COLO668 (cell line): Measurements from ENCODE around the gene HOXA4.
A peak's percentile ranks its signal among the peaks of the same experiment; 100 is the strongest.

Source experiments
- DNase-seq: peaks from one replicate; lab custom pipeline; 2025; ENCODE audit not compliant: unreplicated experiment; lab: John Stamatoyannopoulos, UW

The HOXA4 gene

DNA sequence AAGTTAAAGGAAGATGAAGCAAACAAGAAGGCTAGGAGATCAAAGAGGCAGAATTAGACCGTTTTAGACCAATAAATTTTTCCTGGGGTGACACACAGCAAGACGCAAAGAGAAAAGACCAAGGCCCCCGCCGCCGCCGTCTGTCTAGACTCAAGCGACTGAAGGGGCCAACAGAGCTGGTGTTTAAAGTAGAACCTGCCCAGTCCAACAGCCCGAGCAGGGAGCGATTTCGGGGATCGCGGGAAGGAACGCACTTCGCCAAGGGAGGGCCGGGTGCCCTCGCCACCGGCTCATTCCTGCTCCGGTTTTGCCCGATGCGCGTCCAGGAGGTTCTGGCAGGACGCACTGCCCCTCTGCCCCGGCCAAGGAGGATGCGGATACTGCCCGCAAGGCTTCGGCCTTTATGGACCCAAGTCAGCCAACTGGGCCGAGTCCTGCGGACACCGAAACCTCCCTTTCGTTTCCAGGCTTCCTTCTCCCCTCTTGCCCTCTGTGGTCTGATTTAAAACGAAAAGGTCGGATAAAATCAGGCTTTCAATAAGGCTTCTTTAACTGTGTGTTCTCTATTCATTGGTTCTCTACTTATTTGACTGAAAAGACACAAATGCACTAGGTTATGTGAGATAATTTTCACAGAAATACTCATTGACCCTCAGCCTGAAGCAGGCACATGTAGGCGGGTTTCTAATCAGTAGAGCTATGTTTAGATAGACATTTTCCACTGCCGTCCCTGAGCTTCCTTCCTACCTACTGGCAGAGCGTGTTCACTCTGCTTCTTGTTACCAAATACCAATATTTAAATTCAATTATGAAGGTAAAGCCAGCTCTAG is 28.1 kb upstream of the HOXA4 start:
- no peak for DNase-seq

- DNase-seq: no peak
Observed at GRCh38 chr7:27157702-27158431, 27.3 kb upstream of the HOXA4 start.

DNA sequence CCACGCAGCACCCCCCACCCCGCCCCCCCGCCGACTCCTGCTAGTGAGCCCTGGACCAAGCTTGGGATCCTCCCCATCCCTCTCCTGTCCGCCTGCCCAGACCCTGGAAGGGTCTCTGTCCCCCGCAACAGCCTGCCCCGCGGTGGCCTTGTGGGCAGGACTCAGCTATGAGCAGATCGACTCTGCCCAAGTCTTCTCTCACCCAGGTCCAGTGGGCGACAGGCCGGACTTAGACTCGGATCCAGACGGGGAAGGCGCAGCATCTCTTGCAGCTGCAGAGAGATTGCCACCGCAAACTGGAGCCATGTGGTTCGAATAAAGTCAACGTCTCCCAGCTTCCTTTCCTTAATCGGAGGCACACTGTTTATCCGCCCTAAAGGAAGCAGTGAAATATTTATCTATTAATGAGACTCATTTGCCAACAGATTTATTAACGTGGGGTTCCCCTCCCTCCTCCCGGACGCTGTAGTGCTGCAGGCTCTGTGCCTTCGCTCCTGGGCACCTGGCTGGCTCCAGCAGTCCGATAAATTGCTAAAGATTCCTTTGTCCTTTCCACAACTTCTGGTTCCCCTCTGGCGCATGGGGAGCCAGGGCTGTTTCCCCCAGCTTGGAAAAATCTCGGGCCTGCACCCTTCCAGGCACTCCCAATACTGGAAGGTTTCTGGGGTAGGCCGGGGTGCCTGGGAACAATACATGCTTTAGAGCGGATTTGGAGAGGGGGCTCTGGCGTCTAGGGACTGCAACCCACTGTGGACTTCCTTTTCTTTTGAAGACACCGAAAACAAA is 26.6 kb upstream of the HOXA4 start:
- DNase-seq: no peak

DNA sequence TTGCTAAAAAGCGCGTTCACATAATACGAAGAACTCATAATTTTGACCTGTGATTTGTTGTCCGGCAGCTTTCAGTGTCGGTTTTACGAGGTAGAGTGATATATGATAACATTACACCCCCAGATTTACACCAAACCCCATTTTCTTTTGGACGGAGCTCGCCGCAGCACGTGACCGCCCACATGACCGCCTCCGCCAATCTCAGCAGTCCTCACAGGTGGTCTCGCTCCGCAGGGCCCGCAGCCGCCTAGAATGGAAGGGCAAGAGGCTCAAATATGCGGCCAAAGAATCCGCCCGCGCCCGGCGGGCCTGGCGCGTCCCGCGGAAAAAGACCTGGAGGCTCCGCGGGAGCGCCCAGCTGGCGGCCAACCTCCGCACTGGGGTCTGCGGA is 25.9 kb upstream of the HOXA4 start, which contains the start of gene HOXA7:
HOXA7 (minus strand) TSS at position 168 of the 391 bp plus-strand sequence; CDS start at position 38, 130 bp downstream.
- no peak for DNase-seq

DNA sequence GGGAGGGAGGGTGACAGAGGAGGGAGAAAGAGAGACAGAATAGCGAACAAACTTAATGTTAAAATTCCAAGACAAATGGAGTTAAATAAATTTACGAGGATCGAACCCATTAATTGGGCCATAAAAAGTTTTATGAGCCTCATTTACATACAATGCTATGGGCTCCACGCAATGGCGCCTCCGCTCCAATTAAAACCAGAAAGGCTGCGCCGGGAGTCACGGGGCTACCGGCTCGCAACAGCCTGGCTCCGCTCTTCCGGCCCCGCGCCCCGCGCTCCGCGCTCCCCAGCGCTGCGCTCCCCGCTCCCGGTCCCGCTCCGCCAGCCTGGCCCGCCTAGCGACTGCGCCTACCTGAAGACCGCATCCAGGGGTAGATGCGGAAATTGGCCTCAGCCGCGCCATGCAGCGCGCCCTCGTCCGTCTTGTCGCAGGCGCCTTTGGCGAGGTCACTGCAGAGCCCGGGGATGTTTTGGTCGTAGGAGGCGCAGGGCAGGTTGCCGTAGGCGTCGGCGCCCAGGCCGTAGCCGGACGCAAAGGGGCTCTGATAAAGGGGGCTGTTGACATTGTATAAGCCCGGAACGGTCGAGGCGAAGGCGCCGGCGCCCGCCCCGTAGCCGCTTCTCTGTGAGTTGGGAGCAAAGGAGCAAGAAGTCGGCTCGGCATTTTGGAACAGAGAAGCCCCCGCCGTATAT is 25.4 kb upstream of the HOXA4 start:
- no peak for DNase-seq

GRCh38 chr7:27154901-27155815 is 24.6 kb upstream of the HOXA4 start:
- DNase-seq: no peak

DNA sequence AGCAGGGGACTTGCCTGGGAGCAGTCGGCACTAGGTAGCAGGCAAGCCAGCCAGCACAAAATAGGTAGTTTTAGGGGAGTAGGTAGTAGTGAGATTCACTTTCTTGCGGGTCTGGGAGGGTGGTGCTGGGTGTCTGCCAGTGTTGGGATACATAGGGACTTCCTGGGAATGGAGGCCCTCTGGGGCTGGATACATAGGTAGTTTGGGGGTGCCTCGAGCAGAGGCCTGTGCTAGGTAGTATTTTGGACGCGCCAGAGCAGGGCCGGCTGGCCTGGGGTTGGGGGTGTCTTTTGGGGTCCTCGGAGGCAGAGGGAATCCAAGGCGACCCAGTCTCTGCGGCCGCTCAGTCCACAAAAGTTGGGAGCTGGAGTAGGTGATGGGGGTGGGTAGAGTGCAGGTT is 23.8 kb upstream of the HOXA4 start:
- DNase-seq: no peak

GRCh38 chr7:27153526-27153925 is 23.0 kb upstream of the HOXA4 start:
- DNase-seq: no peak

GRCh38 chr7:27152816-27153442 is 22.4 kb upstream of the HOXA4 start:
- no peak for DNase-seq

DNA sequence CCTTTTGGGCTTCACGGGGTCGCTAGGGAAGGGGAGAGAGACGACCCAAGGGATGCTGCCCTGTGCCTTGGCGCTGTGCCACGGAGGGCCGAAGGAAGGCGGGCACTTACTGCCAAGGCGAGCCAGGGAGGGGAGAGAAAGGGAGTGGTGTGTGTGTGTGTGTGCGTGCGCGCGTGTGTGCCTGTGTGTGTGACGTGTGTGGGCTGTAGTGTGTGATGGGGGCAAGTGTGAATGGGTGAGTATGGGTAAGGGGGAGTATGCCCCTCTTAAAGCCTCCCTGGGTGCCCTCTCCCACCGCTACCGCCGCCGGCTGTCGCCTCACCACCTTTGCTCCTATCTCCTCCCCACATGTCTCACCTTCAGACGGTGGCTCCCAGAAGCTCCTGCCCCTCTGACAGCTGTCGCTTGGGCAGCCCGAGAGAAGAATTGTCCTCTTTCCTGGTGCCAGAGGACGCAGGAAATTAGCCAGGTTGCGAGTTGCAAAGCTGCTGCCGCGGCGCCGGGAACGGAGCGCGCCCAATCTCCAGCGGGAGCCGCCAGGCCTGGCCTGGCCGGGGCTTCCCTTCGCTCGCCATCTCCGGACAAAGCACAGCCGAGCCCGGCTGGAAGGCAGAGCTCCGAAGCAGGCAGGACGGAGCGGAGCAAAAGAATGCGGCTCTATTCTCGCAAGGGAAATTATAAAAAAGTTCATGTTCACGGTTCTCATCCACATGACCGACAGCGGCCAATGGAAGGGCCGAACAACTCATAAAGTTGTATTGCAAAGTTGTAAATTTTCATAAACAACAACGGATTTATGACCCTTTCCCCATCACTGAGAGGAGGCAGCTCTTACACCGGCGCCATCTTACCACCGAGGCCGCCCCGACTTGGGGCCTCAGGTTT is 21.6 kb upstream of the HOXA4 start, which contains the start of gene HOXA3:
HOXA3 (minus strand) TSS at position 653 of the 885 bp plus-strand sequence. CDS start 41,943 bp downstream, outside the sequence.
- no peak for DNase-seq

GRCh38 chr7:27151341-27151930 is 20.9 kb upstream of the HOXA4 start:
- DNase-seq: no peak

DNA sequence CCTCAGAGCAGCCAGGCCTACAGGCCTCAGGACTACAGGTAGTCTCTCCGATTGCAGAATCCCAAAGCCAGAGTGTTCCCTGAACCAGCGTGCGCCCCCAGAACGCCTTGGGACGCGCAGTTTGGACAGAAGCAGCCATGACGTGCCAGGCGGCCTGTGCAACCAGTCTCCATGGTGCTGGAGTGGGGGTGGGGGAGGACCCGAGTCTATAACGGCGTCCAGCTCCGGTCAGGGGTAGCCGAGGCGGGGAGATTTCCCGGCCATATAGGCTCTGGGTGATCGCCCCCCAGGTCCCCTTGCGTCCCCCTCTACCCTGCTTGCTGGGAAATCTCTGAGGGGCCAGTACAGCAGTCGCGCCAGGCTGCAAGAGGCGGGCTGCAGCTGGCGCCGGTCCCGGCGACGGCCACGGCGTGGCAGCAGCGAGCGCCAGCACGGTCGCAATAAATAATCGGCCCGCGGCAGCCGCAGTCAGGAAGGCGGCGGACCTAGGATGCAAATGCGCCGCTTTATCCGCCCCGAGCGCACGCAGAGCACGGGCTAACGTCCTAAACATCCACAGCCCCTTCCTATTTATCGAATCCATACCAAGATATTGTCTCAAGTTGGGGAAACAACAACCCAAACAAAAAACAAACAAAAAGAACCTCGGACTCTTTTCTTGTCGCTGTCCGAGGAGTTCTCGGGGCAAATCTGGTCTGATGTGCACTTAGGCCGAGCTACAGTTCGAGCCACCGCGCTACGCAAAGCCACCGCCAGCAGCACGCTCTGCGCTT is 20.2 kb upstream of the HOXA4 start:
- DNase-seq: peak; percentile 95

GRCh38 chr7:27149842-27150567 is 19.4 kb upstream of the HOXA4 start:
- no peak for DNase-seq

DNA sequence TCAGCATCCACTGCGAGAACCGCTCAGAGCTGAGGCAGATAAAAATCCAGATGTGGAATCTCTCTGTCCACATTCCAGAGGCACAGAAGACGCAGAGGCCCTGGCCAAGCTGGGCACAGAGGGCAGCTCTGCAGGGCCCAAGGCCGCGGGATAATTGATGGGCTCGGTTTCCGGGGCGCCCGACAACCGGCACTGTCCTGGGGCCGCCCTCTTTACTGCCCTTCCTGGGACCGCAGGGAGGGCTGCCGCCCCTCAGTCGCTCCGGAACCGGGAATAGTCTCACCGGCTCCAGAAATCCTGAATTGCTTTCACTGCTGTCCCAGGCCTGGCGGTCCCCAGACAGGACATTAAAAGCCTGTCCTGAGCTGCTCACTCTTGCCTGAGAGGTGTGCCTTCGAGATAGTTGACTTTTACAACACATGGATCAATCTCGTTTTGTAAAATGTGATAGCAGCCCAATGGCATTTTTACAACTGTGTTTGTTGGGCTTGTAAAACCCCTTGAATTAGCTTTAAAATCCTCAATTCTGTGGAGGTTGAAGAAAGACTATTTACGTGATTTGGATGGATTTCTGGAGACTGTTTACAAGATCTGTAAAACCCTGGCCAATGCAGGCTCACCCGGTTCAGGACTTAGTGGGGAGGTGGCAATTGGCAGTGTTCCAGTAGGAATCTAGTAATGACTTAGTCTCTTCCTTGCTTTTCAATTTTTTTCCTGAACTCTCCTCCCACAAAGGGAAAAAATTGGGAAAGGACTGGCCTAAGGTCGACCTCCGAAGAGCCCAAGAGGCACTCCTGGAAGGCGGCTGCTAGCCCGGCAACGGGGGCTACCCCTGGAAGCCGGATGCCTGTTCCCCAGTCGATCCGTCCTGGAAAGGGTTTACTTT is 18.4 kb upstream of the HOXA4 start:
- no peak for DNase-seq

- DNase-seq: no peak
Observed at GRCh38 chr7:27148031-27148755, 17.6 kb upstream of the HOXA4 start.
